Measurements from ENCODE around the gene VPS37D.

VPS37D gene

GRCh38 chr7:73703757-73704639, 36.4 kb downstream of the VPS37D start:
- no peak overlapping the region for H3K9ac ChIP-seq (ENCODE audit: low read length)
- H3K9me3 ChIP-seq (ENCODE audit: insufficient read depth, low read length) = no peaks in the 10 kb centered on the region
- no peak overlapping the region for H3K4me2 ChIP-seq (ENCODE audit: low read depth, low read length, poor library complexity, severe bottlenecking)
- no peak overlapping the region for H3K4me3 ChIP-seq (ENCODE audit: insufficient read depth, low read length, poor library complexity, severe bottlenecking)
- H3K27ac ChIP-seq (ENCODE audit: low read depth, low read length) = no peak overlapping the region
- H2AFZ ChIP-seq (ENCODE audit: low read depth, low read length, severe bottlenecking) = no peak overlapping the region
- no peaks in the 10 kb centered on the region for H3F3A ChIP-seq (ENCODE audit: insufficient read depth)
- no peaks in the 10 kb centered on the region for H3K79me2 ChIP-seq (ENCODE audit: insufficient read depth, low read length)
- H3K27me3 ChIP-seq (ENCODE audit: low read length) = no peaks in the 10 kb centered on the region
- no peaks in the 10 kb centered on the region for H3K9me2 ChIP-seq (replicated peaks; ENCODE audit: insufficient read depth, low read length)
- TF ChIP-seq, protein P1, sequence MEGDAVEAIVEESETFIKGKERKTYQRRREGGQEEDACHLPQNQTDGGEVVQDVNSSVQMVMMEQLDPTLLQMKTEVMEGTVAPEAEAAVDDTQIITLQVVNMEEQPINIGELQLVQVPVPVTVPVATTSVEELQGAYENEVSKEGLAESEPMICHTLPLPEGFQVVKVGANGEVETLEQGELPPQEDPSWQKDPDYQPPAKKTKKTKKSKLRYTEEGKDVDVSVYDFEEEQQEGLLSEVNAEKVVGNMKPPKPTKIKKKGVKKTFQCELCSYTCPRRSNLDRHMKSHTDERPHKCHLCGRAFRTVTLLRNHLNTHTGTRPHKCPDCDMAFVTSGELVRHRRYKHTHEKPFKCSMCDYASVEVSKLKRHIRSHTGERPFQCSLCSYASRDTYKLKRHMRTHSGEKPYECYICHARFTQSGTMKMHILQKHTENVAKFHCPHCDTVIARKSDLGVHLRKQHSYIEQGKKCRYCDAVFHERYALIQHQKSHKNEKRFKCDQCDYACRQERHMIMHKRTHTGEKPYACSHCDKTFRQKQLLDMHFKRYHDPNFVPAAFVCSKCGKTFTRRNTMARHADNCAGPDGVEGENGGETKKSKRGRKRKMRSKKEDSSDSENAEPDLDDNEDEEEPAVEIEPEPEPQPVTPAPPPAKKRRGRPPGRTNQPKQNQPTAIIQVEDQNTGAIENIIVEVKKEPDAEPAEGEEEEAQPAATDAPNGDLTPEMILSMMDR (IDR thresholded peaks at IDR 0.05; ENCODE audit: insufficient read depth, low read length, poor library complexity, severe bottlenecking) = no peak
- TF ChIP-seq EZH2phosphoT487 (conservative IDR thresholded peaks at IDR 0.05; ENCODE audit: low read length) = no peak
- H4K20me1 ChIP-seq (ENCODE audit: low read depth, low read length) = no peaks in the 10 kb centered on the region
- no peaks in the 10 kb centered on the region for H3K36me3 ChIP-seq (ENCODE audit: low read length)

DNA sequence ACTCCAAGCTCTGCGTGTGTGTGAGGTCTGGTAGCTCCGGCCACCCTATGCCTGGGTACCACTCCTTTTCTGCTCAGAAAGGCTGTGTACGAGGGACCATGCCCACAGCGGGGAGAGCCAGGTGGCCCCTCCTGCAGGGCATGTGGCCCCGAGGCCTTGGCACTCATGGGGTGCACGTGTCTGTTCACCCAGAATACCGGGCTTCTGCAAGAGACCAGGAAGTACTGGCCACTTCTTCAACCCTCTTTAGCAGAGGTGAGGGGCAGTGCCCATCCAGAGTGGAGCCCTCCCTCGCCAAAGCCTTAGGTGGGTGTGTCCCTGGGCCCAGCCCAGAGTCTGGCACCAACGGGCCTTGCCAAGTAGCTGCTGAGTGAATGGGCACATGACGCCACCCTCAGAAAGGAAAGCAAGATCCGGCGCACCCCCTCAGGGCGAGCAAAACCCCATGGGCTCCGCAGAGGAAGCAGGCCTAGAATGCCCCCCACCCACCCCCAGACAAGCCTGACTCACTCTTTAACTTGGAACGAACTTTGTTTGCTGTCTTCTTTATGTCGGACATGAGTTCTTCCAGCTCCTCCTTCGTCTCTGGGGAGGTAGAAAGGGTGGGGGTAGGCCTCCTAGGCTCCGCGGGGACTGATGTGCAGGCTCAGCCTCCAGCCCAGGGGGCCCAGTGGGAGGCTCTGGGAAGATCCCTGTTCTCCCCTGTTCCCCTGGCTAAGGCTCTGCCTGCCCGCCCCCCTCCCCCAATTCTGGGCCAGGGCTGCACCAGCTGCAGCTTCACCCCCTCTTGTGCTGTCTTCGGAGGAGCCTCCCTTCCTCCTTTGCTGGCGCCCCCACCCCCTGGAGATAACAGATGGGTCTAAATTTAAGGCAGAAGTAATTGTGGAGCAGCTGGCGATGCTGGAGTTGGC, 37.3 kb downstream of the VPS37D start:
- Histone ChIP-seq H3K36me3 (ENCODE audit: low read length) (no peaks in the 10 kb centered on the region), H3K27ac (ENCODE audit: low read depth, low read length) (no peak overlapping the region), H3K27me3 (ENCODE audit: low read length) (no peaks in the 10 kb centered on the region), H2AFZ (ENCODE audit: low read depth, low read length, severe bottlenecking) (no peak overlapping the region), H3K9me2 (replicated peaks; ENCODE audit: insufficient read depth, low read length) (no peaks in the 10 kb centered on the region), H3K79me2 (ENCODE audit: insufficient read depth, low read length) (no peaks in the 10 kb centered on the region), H3K9ac (ENCODE audit: low read length) (no peak overlapping the region), H3K4me3 (ENCODE audit: insufficient read depth, low read length, poor library complexity, severe bottlenecking) (no peak overlapping the region), H3K9me3 (ENCODE audit: insufficient read depth, low read length) (no peaks in the 10 kb centered on the region), H4K20me1 (ENCODE audit: low read depth, low read length) (no peaks in the 10 kb centered on the region), H3F3A (ENCODE audit: insufficient read depth) (no peaks in the 10 kb centered on the region), H3K4me2 (ENCODE audit: low read depth, low read length, poor library complexity, severe bottlenecking) (no peak overlapping the region)
- TF ChIP-seq, protein P1 (IDR thresholded peaks at IDR 0.05; ENCODE audit: insufficient read depth, low read length, poor library complexity, severe bottlenecking) = no peak
- TF ChIP-seq EZH2phosphoT487 (conservative IDR thresholded peaks at IDR 0.05; ENCODE audit: low read length) = no peak

GRCh38 chr7:73705551-73705920, 37.9 kb downstream of the VPS37D start:
- Histone ChIP-seq H4K20me1 (ENCODE audit: low read depth, low read length) (no peaks in the 10 kb centered on the region), H2AFZ (ENCODE audit: low read depth, low read length, severe bottlenecking) (no peak overlapping the region), H3K27me3 (ENCODE audit: low read length) (no peaks in the 10 kb centered on the region), H3K9ac (ENCODE audit: low read length) (no peak overlapping the region), H3K27ac (ENCODE audit: low read depth, low read length) (no peak overlapping the region), H3K4me2 (ENCODE audit: low read depth, low read length, poor library complexity, severe bottlenecking) (no peak overlapping the region), H3F3A (ENCODE audit: insufficient read depth) (no peaks in the 10 kb centered on the region), H3K9me2 (replicated peaks; ENCODE audit: insufficient read depth, low read length) (no peaks in the 10 kb centered on the region), H3K36me3 (ENCODE audit: low read length) (no peaks in the 10 kb centered on the region), H3K9me3 (ENCODE audit: insufficient read depth, low read length) (no peaks in the 10 kb centered on the region), H3K4me3 (ENCODE audit: insufficient read depth, low read length, poor library complexity, severe bottlenecking) (no peak overlapping the region), H3K79me2 (ENCODE audit: insufficient read depth, low read length) (no peaks in the 10 kb centered on the region)
- TF ChIP-seq EZH2phosphoT487 (conservative IDR thresholded peaks at IDR 0.05; ENCODE audit: low read length) = no peak
- TF ChIP-seq, protein P1 (IDR thresholded peaks at IDR 0.05; ENCODE audit: insufficient read depth, low read length, poor library complexity, severe bottlenecking) = no peak

All from SU-DHL-6 (cell line).